Stimulated activated naive CD8-positive, alpha-beta T cell treated with anti-CD3 and anti-CD28 coated beads, Interleukin-15, Interleukin-2, amounts not matched to agents 100 U/mL and 50 U/mL, for 24 hours (primary cell): ENCODE measurements around the gene OR2Z1.
"Not testable (repeated sequence)": the region's sequence is repeated elsewhere in the genome, so short reads cannot be mapped to it uniquely, and the experiment has no call there.

Experiments
- ATAC-seq: fragments of 150-1000 bp; cut with Tn5 transposase; one replicate; pipeline ENCODE4 v1.10.0; 2021
- DNase-seq: peaks from one replicate; pipeline ENCODE4 v3.0.0; 2021

OR2Z1 gene

GRCh38 chr19:8703223-8703622 lies 18.2 kb upstream of the OR2Z1 start:
- DNase-seq = no peak
- ATAC-seq = no peak

GRCh38 chr19:8705304-8705703 lies 16.1 kb upstream of the OR2Z1 start:
- peak; percentile 25 for ATAC-seq
- DNase-seq = not testable (repeated sequence)

- ATAC-seq = no peak
Observed at GRCh38 chr19:8705742-8706141, 15.7 kb upstream of the OR2Z1 start.

GRCh38 chr19:8710337-8710736 lies 11.1 kb upstream of the OR2Z1 start:
- ATAC-seq, DNase-seq: not testable (repeated sequence)

More at GRCh38 chr19:8705742-8706141, 15.7 kb upstream of the OR2Z1 start:
- no peak for DNase-seq

GRCh38 chr19:8722032-8722431 lies 598 bp downstream of the OR2Z1 start:
- no peak for ATAC-seq
- no peak for DNase-seq

- ATAC-seq (no peak), DNase-seq (no peak)
Observed at GRCh38 chr19:8724276-8724675, 2.8 kb downstream of the OR2Z1 start.

GRCh38 chr19:8731428-8732169 lies 10.2 kb downstream of the OR2Z1 start:
- ATAC-seq (no peak), DNase-seq (no peak)

GRCh38 chr19:8738377-8738776 lies 16.9 kb downstream of the OR2Z1 start:
- ATAC-seq = no peak

GRCh38 chr19:8739291-8740065 lies 18.0 kb downstream of the OR2Z1 start:
- ATAC-seq, DNase-seq: not testable (repeated sequence)

More at GRCh38 chr19:8738377-8738776, 16.9 kb downstream of the OR2Z1 start:
- DNase-seq = no peak

GRCh38 chr19:8767257-8767656 lies 45.8 kb downstream of the OR2Z1 start:
- not testable (repeated sequence) for ATAC-seq, DNase-seq

GRCh38 chr19:8769265-8769664 lies 47.8 kb downstream of the OR2Z1 start:
- not testable (repeated sequence) for DNase-seq, ATAC-seq

GRCh38 chr19:8773587-8773986 lies 52.2 kb downstream of the OR2Z1 start:
- ATAC-seq, DNase-seq: not testable (repeated sequence)
